ENCODE measurements around the gene LRRC8D.

DNA sequence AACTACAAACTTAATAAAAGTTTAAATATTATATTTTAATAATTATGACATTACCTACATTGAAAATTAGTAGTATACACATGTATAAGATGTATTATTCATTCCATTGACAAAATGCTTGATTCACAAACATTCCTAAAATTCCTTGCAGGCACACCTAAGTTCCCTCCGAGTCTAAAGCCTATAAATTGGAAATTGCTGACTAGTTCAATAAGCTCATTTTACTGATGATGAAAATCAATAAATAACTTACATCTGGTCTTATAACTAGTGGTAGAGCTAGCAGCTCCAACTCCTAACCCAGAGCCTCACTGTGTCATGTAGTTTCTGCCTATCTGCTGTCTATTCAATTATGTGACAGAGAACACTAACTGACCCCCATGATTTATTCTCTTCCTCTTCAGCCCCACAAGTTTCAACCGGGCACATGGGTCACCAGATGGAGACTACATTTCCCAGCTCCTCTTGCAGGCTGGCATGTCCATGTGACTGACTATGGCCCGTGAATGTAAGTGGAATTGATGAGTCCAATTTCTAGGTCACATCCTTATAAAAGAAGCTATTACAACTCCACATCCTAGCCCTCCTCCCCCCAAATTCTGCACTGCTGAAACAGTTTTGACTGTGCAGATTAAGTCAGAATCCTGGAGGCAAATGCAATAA, 29.6 kb upstream of the LRRC8D start:
- TF ChIP-seq POLR2A (IDR thresholded peaks at IDR 0.05) = no peak
- TF ChIP-seq, protein P1, sequence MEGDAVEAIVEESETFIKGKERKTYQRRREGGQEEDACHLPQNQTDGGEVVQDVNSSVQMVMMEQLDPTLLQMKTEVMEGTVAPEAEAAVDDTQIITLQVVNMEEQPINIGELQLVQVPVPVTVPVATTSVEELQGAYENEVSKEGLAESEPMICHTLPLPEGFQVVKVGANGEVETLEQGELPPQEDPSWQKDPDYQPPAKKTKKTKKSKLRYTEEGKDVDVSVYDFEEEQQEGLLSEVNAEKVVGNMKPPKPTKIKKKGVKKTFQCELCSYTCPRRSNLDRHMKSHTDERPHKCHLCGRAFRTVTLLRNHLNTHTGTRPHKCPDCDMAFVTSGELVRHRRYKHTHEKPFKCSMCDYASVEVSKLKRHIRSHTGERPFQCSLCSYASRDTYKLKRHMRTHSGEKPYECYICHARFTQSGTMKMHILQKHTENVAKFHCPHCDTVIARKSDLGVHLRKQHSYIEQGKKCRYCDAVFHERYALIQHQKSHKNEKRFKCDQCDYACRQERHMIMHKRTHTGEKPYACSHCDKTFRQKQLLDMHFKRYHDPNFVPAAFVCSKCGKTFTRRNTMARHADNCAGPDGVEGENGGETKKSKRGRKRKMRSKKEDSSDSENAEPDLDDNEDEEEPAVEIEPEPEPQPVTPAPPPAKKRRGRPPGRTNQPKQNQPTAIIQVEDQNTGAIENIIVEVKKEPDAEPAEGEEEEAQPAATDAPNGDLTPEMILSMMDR (IDR thresholded peaks at IDR 0.05) = no peak
- no peak for TF ChIP-seq EP300 (IDR thresholded peaks at IDR 0.05)
- no peak for TF ChIP-seq POLR2AphosphoS5 (IDR thresholded peaks at IDR 0.05)
